HG03097 (cell line): ENCODE measurements around the gene SIRT6.
"Not testable (repeated sequence)": the region's sequence is repeated elsewhere in the genome, so short reads cannot be mapped to it uniquely, and the experiment has no call there.

Experiments
- ATAC-seq: cut with Tn5 transposase; IDR thresholded peaks from one replicate; pipeline ENCODE4 v1.9.1; 2021; ENCODE audit not compliant: unreplicated experiment, low FRiP score

The SIRT6 gene

DNA sequence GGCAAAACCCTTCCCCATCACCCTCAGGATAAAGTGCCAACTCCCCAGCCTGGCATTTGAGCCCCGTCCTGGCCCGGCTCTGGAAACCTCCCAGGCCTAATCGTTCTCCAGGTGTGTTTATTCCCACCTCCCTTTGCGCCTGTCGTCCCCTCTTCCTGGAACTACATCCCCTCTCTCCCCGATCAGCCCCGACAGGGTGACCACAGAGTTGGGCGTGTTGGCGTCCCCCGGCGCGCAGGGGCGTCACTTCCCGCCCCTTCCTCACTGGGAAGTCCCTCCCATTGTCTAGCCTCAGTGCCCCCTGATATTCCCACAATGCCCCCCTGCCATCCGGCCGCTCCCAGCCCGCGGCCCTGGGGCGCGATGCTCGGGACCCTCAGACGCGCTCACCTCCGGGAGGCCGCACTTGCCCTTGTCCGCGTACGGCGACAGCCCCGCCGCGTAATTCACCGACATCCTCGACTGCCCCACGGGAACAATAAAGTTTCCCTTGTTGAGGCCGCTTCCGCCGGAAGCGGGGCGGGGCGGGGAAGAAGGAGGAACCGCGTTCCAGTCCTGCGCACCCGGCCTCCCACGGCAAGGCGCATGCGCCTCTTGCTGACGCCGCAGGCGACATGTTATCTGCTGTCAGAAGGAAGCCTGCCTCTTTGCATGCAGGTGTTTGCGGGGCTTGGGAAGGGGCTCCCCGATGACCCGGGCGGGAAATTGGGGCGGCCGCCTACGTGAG, at the start of gene SIRT6, which contains the start of gene ANKRD24:
SIRT6 (minus strand) TSS at position 480 of the 727 bp plus-strand sequence; CDS start at position 456, 24 bp downstream.
ANKRD24 (plus strand) TSS at position 606 of the 727 bp plus-strand sequence. CDS start 3,737 bp downstream, outside the sequence.
- ATAC-seq, result peak; percentile 67

DNA sequence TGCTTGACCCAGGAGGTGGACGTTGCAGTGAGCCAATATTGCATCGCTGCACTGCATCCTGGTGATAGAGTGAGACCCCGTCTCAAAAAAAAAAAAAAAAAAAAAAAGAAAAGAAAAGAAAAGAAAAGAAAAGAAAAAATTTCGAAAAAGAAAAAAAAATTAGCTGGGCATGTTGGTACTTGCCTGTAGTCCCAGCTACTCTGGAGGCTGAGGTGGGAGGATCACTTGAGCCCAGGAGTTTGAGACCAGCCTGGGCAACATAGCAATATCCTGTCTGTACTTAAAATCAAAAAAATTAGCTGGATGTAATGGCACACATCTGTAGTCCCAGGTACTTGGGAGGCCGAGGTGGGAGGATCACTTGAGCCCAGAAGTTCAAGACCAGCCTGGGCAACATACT, 49.8 kb upstream of the SIRT6 start:
- not testable (repeated sequence) for ATAC-seq

DNA sequence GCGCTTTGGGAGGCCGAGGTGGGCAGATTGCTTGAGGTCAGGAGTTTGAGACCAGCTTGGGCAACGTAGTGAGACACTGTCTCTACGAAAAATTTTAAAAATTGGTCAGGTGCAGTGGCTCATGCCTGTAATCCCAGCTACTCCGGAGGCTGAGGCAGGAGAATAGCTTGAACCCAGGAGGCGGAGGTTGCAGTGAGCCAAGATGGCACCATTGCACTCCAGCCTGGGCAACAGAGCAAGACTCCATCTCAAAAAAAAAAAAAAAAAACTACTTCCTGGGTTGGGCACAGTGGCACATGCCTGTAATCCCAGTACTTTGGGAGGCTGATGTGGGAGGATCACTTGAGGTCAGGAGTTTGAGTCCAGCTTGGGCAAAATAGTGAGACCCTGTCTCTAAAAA, 49.2 kb upstream of the SIRT6 start:
- not testable (repeated sequence) for ATAC-seq

DNA sequence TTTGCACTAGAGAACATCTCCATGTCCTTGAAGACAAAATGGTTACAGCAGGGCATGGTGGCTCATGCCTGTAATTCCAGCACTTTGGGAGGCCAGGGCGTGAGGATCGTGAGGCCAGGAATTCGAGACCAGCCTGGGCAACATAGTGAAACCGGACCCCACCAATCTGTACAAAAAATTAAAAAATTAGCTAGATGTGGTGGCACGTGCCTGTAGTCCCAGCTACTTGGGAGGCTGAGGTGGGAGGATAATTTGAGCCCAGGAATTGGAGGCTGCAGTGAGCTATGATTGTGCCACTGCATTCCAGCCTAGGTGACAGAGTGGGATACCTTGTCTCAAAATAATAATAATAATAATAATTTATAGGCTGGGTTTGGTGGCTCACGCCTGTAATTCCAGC, 47.9 kb upstream of the SIRT6 start:
- ATAC-seq, result not testable (repeated sequence)

DNA sequence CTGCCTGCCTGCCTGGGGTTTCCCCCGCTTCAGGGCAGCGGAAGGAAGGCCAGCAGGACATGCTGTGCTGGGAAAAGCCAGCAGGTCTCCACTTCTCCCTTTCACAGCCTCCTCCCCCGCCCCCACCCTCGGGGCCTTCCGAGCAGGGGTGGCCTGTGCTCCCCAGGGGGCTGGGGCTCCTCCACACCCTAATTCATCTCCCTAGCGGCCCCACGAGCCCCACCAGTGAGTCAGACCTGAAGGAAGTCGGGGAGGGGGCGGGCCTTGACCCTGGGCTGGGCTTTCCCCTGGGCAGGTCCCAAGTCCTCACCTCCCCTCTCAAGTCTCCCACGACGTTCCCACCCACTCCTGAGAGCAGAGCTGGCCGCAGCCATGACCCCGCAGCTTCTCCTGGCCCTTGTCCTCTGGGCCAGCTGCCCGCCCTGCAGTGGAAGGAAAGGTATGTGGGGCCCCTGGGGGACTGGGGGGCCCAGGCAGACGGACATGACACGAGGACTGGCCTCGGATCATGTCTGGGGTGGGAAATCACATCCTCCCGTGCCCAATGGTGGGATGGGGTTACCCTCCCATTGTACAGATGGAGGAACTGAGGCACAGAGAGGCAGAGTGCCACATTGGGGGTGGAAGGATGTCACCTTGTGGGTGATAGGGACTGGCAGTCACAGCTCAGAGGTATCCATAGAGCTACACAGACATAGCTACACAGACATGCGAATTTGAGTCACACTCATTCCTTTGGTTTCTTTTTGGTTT, 47.0 kb upstream of the SIRT6 start, which contains the start of gene EBI3:
EBI3 (plus strand) TSS at position 345 of the 753 bp plus-strand sequence; CDS start at position 373, 28 bp downstream.
- ATAC-seq, result peak; percentile 54

DNA sequence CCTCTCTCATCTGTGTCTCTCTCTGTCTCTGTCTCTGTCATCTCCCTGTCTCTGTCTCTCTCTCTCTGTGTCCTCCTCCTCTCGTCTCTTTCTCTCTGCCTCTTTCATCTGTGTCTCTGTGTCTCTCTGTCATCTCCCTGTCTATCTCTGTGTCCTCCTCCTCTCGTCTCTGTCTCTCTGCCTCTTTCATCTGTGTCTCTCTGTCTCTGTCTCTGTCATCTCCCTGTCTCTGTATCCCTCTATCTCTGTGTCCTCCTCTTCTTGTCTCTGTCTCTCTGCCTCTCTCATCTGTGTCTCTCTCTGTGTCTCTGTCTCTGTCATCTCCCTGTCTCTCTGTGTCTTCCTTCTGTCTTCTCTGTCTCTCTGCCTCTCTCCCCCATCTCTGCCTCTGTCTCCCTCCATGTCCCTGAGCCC, 46.4 kb upstream of the SIRT6 start:
- no peak for ATAC-seq

DNA sequence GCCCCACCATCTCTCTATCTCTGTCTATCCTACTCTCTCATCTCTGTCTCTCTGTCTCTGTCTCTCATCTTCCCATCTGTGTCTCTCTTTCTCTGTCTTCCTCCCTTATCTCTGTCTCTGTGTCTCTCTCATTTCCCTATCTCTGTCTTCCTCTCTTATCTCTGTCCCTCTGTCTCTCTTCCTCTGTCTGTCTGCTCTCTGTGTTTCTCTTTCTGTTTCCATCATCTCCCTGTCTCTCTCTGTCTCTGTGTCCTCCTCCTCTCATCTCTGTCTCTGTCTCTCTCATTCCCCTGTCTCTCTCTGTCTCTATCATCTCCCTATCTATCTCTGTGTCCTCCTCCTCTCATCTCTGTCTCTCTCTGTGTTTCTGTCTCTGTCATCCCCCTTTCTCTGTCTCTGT, 45.4 kb upstream of the SIRT6 start:
- no peak for ATAC-seq

DNA sequence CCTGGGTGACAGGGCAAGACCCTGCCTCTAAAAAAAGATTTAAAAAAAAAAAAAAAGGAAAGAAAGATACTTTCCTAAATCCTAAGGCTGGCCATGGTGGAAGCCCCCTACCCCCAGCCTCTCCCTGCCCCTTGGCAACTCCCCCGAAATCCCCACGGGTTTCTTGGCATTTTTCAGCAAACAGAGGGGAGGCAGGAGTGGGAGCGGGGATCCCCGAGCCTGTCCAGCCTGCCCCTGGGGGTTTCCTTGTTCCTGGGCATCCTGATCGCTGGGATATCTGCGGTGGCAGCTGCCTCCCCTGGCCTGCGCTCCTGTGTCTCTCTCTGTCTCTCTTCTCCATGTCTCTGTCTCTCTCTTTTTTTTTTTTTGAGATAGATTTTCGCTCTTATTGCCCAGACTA, 43.5 kb upstream of the SIRT6 start:
- no peak for ATAC-seq

DNA sequence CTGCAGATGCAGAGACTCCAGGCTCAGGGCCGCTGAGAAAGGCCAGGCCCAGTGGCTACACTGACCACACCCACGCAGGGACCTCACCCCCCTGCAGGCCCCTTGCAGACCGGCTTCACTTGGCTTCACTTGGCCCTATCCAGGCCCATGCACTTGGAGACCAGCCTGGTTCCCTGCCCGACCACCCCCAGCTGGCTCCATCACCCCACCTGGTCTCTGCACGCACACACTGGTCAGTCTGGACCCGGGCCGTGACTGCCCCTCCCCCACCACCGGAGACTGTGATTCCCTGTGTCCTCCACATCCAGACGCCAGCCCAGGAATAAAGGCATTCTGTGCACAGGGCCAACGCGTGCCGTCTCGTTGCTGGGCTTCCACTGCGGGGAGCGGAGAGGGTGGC, 42.1 kb upstream of the SIRT6 start:
- ATAC-seq, result no peak

DNA sequence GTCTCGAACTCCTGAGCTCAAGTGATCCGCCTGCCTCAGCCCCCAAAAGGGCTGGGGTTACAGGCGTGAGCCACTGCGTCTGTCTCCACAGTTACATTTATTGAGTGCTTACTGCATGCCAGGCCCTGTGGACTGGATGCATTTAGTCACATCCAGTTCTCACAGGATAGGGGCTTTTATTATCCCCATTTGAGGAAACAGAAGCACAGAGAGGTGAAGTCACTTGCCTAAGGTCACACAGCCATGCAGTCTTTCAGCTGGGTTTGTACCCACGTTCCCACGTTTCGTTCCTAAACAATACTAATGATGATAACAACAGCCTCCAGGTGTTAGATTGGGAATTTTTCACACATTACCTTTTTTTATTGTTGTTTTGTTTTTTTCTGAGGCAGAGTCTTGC, 37.8 kb upstream of the SIRT6 start:
- no peak for ATAC-seq

DNA sequence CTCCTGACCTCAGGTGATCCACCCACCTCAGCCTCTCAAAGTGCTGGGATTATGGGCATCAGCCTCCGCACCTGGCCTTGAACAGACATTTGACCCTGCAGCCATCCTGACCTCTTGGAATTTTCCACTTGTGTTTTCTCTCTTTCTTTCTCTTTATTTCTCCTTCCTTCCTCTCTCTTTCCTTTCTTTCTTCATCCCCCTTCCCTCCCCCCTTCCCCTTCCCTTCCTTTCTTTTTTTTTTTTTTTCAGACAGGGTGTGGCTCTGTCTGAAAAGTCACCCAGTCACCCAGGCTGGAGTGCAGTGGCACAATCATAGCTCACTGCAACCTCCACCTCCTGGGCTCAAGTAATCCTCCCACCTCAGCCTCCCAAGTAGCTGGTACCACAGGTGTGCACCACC, 36.2 kb upstream of the SIRT6 start:
- not testable (repeated sequence) for ATAC-seq

DNA sequence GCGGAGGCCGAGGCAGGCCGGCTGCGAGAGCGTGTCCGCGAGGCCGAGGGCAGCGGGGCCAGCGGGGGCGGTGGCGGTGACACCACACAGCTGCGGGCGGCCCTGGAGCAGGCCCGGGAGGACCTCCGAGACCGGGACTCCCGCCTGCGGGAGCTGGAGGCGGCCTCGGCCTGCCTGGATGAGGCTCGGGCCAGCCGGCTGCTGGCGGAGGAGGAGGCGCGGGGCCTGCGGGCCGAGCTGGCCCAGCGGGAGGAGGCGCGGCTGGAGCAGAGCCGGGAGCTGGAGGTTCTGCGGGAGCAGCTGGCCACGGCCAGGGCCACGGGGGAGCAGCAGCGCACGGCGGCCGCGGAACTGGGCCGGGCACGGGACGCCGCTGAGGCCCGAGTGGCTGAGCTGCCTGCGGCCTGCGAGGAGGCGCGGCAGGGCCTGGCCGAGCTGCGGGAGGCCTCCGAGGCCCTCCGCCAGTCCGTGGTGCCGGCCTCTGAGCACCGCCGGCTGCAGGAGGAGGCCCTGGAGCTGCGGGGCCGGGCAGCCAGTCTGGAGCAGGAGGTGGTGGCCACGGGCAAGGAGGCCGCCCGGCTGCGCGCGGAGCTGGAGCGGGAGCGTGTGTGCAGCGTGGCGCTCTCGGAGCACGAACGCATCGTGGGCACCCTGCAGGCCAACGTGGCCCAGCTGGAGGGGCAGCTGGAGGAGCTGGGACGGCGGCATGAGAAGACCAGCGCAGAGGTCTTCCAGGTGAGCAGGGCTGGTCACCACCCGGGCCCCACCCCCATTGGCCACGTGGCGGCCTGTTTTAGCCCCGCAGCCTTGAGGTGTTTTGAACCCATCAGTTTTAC, 35.3 kb upstream of the SIRT6 start:
- ATAC-seq, result no peak

DNA sequence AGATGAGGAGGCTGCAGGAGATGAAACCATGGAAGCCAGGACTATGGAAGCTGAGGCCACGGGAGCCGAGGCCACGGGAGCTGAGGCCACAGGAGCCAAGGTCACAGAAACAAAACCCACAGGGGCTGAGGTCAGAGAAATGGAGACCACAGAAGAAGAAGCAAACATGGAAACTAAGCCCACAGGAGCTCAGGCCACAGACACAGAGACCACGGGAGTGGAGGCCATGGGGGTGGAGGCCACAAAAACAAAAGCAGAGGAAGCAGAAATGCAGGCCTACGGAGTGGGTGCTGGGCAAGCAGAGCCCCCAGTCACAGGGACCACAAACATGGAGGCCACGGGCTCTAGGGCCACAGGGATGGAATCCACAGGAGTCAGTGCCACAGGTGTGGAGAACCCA, 34.5 kb upstream of the SIRT6 start:
- no peak for ATAC-seq

DNA sequence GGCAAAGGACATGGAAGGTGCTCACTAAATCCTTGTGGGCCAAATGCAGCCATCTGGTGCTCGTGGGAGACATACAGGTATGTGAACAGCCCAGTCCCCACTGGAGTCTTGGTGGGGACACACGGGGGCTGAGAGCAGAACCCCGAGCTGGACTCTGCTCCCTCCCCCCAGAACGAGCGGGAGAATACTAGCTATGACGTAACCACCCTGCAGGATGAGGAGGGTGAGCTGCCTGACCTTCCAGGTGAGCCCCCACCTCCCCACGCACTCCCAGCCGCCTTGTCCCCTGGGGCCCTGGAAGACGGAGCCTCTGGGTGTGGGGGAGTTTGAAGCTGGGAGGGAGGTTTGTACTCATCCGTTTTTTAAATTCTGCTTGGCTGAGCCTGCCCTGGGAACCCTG, 33.4 kb upstream of the SIRT6 start:
- ATAC-seq, result no peak

DNA sequence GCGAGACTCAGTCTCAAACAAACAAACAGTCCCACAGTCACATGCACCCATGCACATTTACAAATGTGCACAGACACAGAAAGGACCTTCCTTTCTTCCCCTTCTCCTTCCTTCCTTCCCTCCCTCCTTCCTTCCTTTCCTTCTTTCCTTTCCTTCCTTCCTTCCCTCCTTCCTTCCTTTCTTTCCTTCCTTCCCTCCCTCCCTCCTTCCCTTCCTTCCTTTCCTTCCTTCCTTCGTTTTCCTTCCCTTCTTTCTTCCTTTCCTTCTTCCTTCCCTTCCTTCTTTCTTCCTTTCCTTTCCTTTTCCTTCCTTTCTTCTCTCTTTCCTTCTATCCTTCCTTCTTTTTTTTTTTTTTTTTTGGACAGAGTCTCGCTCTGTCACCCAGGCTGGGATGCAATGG, 30.8 kb upstream of the SIRT6 start:
- no peak for ATAC-seq

DNA sequence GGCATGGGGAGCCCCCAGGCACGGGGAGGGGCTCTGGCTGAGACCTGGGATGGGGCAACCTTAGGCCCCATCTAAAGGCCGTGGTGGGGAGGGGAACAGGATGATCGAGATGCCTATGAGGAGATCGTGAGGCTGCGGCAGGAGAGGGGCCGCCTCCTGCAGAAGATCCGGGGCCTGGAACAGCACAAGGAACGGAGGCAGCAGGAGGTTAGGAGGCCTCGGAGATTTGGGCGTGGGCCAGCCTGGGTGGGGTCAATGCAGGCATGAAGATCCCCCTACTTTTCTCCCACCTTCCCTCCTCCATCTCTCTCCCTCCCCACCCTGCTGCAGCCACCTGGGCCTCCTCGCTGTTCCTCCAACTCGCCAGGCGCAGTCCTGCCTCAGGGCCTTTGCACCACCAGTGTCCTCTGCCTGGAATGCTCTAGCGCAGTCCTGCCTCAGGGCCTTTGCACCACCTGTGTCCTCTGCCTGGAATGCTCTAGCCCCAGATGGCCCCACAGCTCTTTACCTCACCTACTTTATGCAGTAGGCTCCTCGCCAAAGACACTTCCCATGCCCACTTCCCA, 27.9 kb upstream of the SIRT6 start:
- ATAC-seq, result no peak

DNA sequence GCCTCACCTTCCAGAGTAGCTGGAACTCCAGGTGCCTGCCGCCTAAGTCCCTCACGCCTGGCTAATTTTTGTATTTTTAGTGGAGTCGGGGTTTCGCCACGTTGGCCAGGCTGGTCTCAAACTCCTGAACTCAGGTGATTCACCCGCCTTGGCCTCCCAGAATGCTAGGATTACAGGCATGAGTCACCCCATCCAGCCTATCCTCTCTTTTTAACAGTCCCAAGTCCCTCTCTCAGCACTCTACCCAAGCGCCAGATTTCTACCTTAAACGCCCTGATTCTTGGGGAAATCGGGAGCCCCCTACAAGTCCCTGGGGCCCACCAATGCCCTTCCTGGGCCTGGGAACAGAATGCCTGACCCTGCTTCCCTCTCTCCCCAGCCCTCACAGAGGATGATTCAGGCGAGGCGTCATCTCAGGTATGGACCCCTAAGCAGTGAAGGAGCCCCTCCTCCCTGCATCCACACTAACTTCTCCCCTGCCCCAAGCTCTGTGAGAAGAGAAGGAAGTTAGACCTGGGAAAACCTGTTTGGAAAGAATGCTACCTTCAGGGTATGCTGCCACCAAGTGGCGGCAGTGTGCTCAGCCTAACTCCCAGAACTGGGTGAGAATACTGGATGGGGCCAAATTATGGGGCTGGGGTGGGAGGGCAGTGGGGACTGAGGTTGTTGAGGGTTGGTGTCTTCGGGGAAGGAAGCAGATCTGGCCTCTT, 26.2 kb upstream of the SIRT6 start:
- ATAC-seq, result no peak

DNA sequence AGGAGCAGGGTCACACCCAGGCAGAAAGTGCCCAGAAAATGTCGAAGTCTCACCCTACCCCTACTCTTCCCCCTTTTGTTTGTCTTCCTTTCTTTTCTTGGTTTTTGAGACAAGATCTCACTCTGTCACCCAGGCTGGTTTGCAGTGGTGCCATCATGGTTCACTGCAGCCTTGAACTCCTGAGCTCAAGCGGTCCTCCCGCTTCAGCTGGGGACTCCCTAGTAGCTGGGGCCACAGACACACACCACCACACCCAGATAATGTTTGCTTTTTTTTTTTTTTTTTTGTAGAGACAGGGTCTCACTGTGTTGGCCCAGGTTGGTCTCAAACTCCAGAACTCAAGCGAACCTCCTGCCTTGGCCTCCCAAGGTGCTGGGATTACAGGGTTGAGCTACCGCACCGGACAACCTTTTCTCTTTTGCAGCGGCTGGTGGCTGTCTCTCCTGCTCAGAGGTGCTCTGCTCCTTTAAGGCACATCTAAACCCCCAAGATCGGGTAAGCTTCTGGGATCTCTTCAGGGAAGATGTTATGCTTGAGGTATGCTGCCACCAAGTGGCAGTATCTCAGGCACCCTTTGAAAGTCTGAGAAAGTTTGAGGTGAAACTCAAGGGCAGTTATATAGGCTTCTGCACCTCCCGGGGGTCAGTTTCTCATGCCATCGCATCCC, 24.6 kb upstream of the SIRT6 start:
- ATAC-seq, result no peak

DNA sequence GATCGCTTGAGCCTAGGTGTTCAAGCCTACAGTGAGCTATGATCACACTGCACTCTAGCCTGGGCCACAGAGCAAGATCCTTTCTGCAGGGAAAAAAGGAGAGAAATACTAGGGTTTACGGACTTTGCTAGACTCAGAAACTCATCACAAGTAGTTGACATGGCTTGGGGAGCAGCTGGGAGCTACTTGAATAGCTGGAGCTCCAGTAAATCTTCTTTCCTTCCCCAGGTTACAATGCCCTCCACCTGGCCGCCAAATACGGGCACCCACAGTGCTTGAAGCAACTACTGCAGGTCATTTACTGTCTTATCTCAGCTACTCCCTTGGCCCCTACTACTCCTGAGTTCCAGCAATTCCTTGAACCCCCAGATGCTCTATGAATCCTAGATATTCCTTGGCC, 19.4 kb upstream of the SIRT6 start:
- ATAC-seq, result no peak
